HepG2 (cell line): ENCODE data around the gene LGALS8. TPM values are rescaled to one million over a fixed set of nuclear protein-coding genes. Genes with fewer than 3 reads are reported as not detected.

Experiments used
- CEBPB ChIP-seq: IDR thresholded peaks from 2 replicates; pipeline ENCODE4 v1.6.1; 2011; ENCODE audit warnings: low read depth, low read length, improper control_type of control experiment, borderline replicate concordance
- MAF1 ChIP-seq: sonication (generic); formaldehyde crosslinking; IDR thresholded peaks from 2 replicates; pipeline ENCODE4 v1.5.0; 2020; ENCODE audit warnings: missing genetic modification reagents, borderline replicate concordance
- NFYC ChIP-seq: IDR thresholded peaks from 2 replicates; pipeline ENCODE4 v1.6.1; 2016; ENCODE audit warnings: missing genetic modification reagents, missing compliant biosample characterization
- ONECUT2 ChIP-seq: sonication (generic); formaldehyde crosslinking; IDR thresholded peaks from 2 replicates; pipeline ENCODE4 v1.4.0; 2020; ENCODE audit warnings: missing genetic modification reagents
- PAWR ChIP-seq: sonication (generic); formaldehyde crosslinking; IDR thresholded peaks from 2 replicates; pipeline ENCODE4 v1.4.0; 2020; ENCODE audit warnings: missing genetic modification reagents, mild to moderate bottlenecking, borderline replicate concordance
- PCBP2 ChIP-seq: fragments of 200-400 bp; formaldehyde crosslinking; optimal IDR thresholded peaks from 2 replicates; pipeline ENCODE3; 2018; ENCODE audit warnings: low read length, low read depth; ENCODE audit not compliant: poor library complexity, severe bottlenecking
- TEAD2 ChIP-seq: sonication (generic); formaldehyde crosslinking; IDR thresholded peaks from 2 replicates; pipeline ENCODE4 v1.9.0; 2021; ENCODE audit warnings: missing genetic modification reagents
- ZNF160 ChIP-seq: sonication (generic); formaldehyde crosslinking; IDR thresholded peaks from 2 replicates; pipeline ENCODE4 v1.8.0; 2022; ENCODE audit warnings: mild to moderate bottlenecking, inconsistent platforms, missing genetic modification reagents
- ZNF660 ChIP-seq: sonication (generic); formaldehyde crosslinking; IDR thresholded peaks from 2 replicates; pipeline ENCODE4 v1.5.1; 2020; ENCODE audit warnings: mild to moderate bottlenecking, low read depth, missing genetic modification reagents, borderline replicate concordance
- ZNF749 ChIP-seq: sonication (generic); formaldehyde crosslinking; IDR thresholded peaks from 2 replicates; pipeline ENCODE4 v1.8.0; 2022; ENCODE audit warnings: mild to moderate bottlenecking, missing genetic modification reagents, moderate library complexity, borderline replicate concordance
- ZNF839 ChIP-seq: sonication (generic); formaldehyde crosslinking; IDR thresholded peaks from 2 replicates; pipeline ENCODE4 v1.4.0; 2020; ENCODE audit warnings: missing genetic modification reagents, mild to moderate bottlenecking, borderline replicate concordance
- polyA plus RNA-seq, 8 experiments: library from polyadenylated mRNA; depleted of rRNA in 3 of 8; stranded (reverse) in 7 of 8; unstranded in 1 of 8; fragments of >200 nt; fragmentation: Illumina TruSeq in 4 of 8; extraction: Trizol in 4 of 8; gene quantifications; 2 replicates each; pipeline versions ENCODE4 v1.2.1 to v1.2.3, GENCODE V29; 2011 to 2016; ENCODE audit warnings: low read depth in 4 of 8, missing spikeins in 1 of 8, mixed read lengths in 1 of 8; ENCODE audit not compliant: insufficient read depth in 1 of 8
- total RNA-seq, 5 experiments: library from RNA; depleted of rRNA; stranded (reverse); fragments of >200 nt; fragmentation: Illumina TruSeq; extraction: Trizol; gene quantifications; 2 replicates each; pipeline ENCODE4 v1.2.3, GENCODE V29; 2016; ENCODE audit warnings: low read depth in 1 of 5
- TF ChIP-seq, protein P1 (sequence below): sonication (generic); formaldehyde crosslinking; conservative IDR thresholded peaks from 2 replicates; pipeline ENCODE4 v1.4.0; 2020; ENCODE audit warnings: missing genetic modification reagents
- TF ChIP-seq, protein P2 (sequence below): sonication (generic); formaldehyde crosslinking; IDR thresholded peaks from 2 replicates; pipeline ENCODE4 v1.5.1; 2020; ENCODE audit warnings: mild to moderate bottlenecking, missing genetic modification reagents, moderate library complexity
- TF ChIP-seq, protein P3 (sequence below): sonication (generic); formaldehyde crosslinking; IDR thresholded peaks from 2 replicates; pipeline ENCODE4 v1.4.0; 2020; ENCODE audit warnings: mild to moderate bottlenecking, low read depth, missing genetic modification reagents
- TF ChIP-seq, protein P4 (sequence below): sonication (generic); formaldehyde crosslinking; IDR thresholded peaks from 2 replicates; pipeline ENCODE4 v1.8.0; 2022; ENCODE audit warnings: missing genetic modification reagents, mild to moderate bottlenecking, borderline replicate concordance
- TF ChIP-seq, protein P5 (sequence below): sonication (generic); formaldehyde crosslinking; IDR thresholded peaks from 2 replicates; pipeline ENCODE4 v1.9.0; 2021; ENCODE audit warnings: missing genetic modification reagents, mild to moderate bottlenecking, borderline replicate concordance
- TF ChIP-seq, protein P6 (sequence below): IDR thresholded peaks from 2 replicates; pipeline ENCODE4 v1.6.1; 2016; ENCODE audit warnings: low read depth, missing genetic modification reagents, missing compliant biosample characterization

LGALS8 gene
- total and polyA plus RNA-seq, 2 of the 13 experiments (the other 11 are each of a cell fraction or from before 2014, with no cell fraction given): 29.3 to 185 TPM

DNA sequence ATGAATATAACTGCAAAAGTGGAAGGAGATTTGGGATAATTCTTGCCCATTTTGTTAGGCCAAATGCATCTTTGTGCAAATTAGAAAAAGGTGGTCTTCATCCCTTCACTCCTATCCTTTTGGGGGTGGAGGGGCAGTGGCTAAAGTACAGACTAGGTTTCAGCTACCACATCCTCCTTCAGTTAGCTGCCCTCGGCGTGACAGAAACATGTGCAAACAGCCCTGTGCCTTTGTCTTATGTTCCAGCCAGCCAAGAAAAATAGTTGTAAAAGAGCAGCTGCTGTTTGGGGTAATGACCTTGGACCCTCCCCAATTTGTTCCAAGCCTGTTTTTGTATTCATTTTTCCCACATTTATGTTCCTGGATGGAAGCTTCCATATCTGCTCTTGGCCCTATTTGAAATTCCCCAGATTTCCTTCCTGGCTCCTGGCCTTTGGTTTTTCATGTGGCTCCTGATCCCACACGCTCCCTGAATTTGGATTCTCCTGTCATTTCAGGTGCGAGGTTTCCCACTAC, 8.3 kb upstream of the LGALS8 start (continued):
- TF ChIP-seq, protein P1, sequence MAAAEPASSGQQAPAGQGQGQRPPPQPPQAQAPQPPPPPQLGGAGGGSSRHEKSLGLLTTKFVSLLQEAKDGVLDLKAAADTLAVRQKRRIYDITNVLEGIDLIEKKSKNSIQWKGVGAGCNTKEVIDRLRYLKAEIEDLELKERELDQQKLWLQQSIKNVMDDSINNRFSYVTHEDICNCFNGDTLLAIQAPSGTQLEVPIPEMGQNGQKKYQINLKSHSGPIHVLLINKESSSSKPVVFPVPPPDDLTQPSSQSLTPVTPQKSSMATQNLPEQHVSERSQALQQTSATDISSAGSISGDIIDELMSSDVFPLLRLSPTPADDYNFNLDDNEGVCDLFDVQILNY (CRISPR knock-in tag): no peak
- TF ChIP-seq, protein P2, sequence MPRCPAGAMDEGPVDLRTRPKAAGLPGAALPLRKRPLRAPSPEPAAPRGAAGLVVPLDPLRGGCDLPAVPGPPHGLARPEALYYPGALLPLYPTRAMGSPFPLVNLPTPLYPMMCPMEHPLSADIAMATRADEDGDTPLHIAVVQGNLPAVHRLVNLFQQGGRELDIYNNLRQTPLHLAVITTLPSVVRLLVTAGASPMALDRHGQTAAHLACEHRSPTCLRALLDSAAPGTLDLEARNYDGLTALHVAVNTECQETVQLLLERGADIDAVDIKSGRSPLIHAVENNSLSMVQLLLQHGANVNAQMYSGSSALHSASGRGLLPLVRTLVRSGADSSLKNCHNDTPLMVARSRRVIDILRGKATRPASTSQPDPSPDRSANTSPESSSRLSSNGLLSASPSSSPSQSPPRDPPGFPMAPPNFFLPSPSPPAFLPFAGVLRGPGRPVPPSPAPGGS: no peak
- TF ChIP-seq TEAD2 (CRISPR knock-in tag) (no peak), NFYC (CRISPR knock-in tag) (no peak), PCBP2 (no peak), ZNF660 (CRISPR knock-in tag) (no peak), ONECUT2 (CRISPR knock-in tag) (no peak), CEBPB (no peak), PAWR (no peak), ZNF160 (CRISPR knock-in tag) (no peak), MAF1 (no peak), ZNF749 (CRISPR knock-in tag) (no peak), ZNF839 (CRISPR knock-in tag) (no peak)
- TF ChIP-seq, protein P3, sequence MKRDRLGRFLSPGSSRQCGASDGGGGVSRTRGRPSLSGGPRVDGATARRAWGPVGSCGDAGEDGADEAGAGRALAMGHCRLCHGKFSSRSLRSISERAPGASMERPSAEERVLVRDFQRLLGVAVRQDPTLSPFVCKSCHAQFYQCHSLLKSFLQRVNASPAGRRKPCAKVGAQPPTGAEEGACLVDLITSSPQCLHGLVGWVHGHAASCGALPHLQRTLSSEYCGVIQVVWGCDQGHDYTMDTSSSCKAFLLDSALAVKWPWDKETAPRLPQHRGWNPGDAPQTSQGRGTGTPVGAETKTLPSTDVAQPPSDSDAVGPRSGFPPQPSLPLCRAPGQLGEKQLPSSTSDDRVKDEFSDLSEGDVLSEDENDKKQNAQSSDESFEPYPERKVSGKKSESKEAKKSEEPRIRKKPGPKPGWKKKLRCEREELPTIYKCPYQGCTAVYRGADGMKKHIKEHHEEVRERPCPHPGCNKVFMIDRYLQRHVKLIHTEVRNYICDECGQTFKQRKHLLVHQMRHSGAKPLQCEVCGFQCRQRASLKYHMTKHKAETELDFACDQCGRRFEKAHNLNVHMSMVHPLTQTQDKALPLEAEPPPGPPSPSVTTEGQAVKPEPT: no peak
- TF ChIP-seq, protein P4, sequence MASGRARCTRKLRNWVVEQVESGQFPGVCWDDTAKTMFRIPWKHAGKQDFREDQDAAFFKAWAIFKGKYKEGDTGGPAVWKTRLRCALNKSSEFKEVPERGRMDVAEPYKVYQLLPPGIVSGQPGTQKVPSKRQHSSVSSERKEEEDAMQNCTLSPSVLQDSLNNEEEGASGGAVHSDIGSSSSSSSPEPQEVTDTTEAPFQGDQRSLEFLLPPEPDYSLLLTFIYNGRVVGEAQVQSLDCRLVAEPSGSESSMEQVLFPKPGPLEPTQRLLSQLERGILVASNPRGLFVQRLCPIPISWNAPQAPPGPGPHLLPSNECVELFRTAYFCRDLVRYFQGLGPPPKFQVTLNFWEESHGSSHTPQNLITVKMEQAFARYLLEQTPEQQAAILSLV (CRISPR knock-in tag): no peak
- TF ChIP-seq, protein P5, sequence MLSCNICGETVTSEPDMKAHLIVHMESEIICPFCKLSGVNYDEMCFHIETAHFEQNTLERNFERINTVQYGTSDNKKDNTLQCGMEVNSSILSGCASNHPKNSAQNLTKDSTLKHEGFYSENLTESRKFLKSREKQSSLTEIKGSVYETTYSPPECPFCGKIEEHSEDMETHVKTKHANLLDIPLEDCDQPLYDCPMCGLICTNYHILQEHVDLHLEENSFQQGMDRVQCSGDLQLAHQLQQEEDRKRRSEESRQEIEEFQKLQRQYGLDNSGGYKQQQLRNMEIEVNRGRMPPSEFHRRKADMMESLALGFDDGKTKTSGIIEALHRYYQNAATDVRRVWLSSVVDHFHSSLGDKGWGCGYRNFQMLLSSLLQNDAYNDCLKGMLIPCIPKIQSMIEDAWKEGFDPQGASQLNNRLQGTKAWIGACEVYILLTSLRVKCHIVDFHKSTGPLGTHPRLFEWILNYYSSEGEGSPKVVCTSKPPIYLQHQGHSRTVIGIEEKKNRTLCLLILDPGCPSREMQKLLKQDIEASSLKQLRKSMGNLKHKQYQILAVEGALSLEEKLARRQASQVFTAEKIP (CRISPR knock-in tag): no peak
- TF ChIP-seq, protein P6, sequence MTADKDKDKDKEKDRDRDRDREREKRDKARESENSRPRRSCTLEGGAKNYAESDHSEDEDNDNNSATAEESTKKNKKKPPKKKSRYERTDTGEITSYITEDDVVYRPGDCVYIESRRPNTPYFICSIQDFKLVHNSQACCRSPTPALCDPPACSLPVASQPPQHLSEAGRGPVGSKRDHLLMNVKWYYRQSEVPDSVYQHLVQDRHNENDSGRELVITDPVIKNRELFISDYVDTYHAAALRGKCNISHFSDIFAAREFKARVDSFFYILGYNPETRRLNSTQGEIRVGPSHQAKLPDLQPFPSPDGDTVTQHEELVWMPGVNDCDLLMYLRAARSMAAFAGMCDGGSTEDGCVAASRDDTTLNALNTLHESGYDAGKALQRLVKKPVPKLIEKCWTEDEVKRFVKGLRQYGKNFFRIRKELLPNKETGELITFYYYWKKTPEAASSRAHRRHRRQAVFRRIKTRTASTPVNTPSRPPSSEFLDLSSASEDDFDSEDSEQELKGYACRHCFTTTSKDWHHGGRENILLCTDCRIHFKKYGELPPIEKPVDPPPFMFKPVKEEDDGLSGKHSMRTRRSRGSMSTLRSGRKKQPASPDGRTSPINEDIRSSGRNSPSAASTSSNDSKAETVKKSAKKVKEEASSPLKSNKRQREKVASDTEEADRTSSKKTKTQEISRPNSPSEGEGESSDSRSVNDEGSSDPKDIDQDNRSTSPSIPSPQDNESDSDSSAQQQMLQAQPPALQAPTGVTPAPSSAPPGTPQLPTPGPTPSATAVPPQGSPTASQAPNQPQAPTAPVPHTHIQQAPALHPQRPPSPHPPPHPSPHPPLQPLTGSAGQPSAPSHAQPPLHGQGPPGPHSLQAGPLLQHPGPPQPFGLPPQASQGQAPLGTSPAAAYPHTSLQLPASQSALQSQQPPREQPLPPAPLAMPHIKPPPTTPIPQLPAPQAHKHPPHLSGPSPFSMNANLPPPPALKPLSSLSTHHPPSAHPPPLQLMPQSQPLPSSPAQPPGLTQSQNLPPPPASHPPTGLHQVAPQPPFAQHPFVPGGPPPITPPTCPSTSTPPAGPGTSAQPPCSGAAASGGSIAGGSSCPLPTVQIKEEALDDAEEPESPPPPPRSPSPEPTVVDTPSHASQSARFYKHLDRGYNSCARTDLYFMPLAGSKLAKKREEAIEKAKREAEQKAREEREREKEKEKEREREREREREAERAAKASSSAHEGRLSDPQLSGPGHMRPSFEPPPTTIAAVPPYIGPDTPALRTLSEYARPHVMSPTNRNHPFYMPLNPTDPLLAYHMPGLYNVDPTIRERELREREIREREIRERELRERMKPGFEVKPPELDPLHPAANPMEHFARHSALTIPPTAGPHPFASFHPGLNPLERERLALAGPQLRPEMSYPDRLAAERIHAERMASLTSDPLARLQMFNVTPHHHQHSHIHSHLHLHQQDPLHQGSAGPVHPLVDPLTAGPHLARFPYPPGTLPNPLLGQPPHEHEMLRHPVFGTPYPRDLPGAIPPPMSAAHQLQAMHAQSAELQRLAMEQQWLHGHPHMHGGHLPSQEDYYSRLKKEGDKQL (CRISPR knock-in tag): no peak
